GM18507 (cell line): ENCODE results near the gene SLC24A3.

ENCODE experiments used
- DNase-seq: peaks from one replicate; pipeline ENCODE4 v3.0.0; 2011; ENCODE audit warnings: low read depth; ENCODE audit not compliant: insufficient read length; ENCODE audit errors: extremely low spot score
- FAIRE-seq: peaks from 2 replicates; lab custom pipeline; 2011; peaks lifted over from hg19 to GRCh38; lab: Jason Lieb, UNC

SLC24A3 gene

GRCh38 chr20:19463597-19463996 lies 251.2 kb downstream of the SLC24A3 start:
- FAIRE-seq: no peak
- no peak for DNase-seq

GRCh38 chr20:19465536-19465935 lies 253.1 kb downstream of the SLC24A3 start:
- DNase-seq (no peak), FAIRE-seq (no peak)

DNA sequence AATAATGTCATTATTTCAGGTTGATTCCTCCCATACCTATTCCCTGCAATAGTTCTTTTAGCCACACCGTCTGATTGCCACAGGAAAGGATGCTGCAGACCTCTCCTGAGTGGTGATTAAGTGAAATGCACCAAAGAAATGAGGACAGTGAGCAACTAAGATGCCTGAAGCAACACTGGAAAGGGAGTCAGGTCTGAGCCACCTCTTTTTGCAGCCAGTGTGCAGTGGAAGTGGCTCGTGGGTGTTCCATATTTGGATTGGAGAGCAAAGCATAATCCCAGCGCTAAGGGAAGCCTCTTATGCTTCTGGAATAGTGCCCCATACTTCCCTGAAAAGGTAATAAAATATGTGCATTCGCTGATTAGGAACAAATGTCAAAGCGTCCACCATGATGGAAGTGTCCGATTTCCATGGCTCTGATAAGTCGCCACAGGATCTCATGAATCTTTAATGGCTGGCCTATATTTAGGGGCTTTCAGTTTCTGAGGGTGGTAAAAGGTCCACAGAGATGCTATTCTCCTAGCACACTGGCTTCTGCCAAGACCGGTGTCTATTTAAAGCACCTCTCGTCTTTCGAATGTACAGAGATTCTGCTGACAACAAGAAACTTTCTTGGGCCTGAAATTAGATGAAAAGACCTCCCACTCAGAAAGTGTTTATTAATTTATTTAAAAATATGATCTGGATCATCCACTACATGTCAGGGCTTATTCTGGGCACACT lies 253.9 kb downstream of the SLC24A3 start:
- FAIRE-seq (no peak), DNase-seq (no peak)

GRCh38 chr20:19473216-19473921 lies 260.9 kb downstream of the SLC24A3 start:
- FAIRE-seq: no peak
- no peak for DNase-seq

- FAIRE-seq: no peak
- no peak for DNase-seq
Observed at GRCh38 chr20:19473922-19474286, 261.5 kb downstream of the SLC24A3 start.

GRCh38 chr20:19478320-19478895 lies 266.0 kb downstream of the SLC24A3 start:
- no peak for FAIRE-seq
- no peak for DNase-seq

DNA sequence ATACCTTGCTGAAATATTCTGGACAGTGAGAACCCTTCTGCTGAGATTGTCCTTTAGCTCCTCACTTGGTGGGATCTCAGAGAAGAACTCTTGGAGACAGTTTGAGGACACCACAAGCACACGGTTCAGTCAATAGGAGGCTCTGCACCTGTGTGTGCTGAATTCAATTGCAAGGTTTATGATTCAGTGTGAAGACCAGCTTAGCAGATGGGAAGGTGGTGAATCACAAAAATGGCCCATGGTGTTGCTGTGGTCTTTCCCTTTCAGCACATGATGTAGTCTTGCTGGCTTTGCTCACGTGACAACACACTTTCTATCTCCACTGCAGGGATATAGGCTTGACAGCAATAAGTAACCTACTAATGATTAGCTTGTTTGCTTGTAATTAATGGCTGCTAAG lies 270.3 kb downstream of the SLC24A3 start:
- FAIRE-seq (no peak), DNase-seq (no peak)

GRCh38 chr20:19483309-19483708 lies 270.9 kb downstream of the SLC24A3 start:
- FAIRE-seq (no peak), DNase-seq (no peak)

DNA sequence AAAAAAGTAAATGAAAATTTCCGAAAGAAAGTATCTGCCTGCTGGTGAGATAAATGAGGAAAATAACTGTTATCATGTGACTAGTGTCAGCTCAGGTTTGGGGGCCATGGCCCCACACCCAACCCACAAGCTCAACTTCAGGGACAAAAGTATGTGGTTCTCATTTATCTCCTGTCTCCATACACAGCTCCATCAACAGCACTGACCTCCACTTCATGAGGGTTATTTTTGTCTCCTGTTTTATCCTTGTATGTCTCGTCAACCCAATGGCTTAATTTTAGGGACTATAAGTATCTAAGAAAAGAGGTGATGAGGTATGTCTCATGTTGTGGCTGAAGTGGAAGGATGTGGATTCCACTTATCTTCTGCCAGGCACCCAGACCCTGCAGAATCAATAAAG lies 274.0 kb downstream of the SLC24A3 start:
- DNase-seq: no peak
- no peak for FAIRE-seq

GRCh38 chr20:19487420-19487819 lies 275.0 kb downstream of the SLC24A3 start:
- FAIRE-seq: no peak
- DNase-seq: no peak

GRCh38 chr20:19491241-19491640 lies 278.8 kb downstream of the SLC24A3 start:
- DNase-seq (no peak), FAIRE-seq (no peak)

GRCh38 chr20:19492116-19492515 lies 279.7 kb downstream of the SLC24A3 start:
- FAIRE-seq (no peak), DNase-seq (no peak)

DNA sequence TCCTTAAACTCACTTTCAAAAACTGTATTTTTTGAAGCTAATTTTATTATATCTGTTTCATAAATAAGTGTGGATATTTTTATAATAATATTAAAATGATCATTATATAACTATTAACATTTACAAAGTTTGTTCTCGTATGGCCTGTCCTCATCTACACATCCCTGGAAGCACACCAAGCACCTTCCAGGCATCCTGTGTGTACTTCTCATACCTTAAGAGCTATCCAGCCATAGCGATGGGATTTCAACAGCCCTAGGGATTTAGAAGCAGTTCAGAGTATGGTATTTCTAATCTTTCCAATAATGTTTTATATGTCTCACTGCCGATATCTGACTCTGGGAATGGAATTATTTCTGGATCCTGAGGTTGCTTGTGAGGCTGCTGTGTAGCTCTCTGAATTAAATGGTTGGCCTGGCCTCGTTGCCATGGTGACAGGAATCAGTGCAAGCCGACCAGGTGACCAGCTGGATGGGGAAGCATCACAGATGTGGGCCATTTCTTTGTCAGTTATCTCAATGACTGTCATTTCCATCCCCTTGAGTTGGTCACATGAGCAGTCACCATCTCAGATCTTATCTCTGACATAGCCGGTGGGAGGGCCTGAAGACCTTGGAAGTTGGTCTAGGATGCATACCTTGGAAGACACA lies 280.4 kb downstream of the SLC24A3 start:
- no peak for DNase-seq
- no peak for FAIRE-seq

GRCh38 chr20:19493794-19494495 lies 281.5 kb downstream of the SLC24A3 start:
- no peak for FAIRE-seq
- DNase-seq: no peak

GRCh38 chr20:19495905-19496703 lies 283.7 kb downstream of the SLC24A3 start:
- FAIRE-seq (no peak), DNase-seq (no peak)

- DNase-seq (no peak), FAIRE-seq (no peak)
Observed at GRCh38 chr20:19497064-19497463, 284.6 kb downstream of the SLC24A3 start.

GRCh38 chr20:19498756-19499155 lies 286.3 kb downstream of the SLC24A3 start:
- no peak for DNase-seq
- no peak for FAIRE-seq

DNA sequence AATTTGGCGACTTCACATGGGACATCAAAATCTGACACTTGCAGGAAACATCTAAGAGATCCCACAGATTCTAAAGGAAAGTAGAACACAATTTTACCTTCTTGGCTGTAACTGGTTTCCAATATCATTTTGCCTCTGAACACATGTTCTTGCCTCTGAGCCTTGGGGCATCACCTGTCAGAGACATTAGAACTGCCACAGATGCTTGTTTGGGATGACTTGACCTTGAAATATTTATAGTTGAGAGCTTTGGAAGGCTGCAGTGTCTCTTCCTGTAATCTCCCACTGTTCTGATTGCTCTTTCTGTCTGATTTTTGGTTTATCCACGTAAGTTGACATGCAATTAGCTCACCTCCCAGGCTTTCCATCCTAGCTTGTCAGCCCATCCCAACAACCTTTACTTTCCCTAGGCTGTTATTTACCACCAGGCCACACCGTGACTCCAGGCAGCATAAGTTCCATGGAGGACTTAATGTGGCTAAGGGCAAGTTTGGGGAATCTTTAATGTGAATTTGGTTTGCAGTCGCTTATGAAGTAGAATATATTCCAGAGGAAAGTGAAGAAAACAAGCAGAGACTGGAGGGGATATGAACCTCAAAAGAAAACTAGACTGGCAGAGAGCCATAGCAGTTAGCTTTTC lies 289.2 kb downstream of the SLC24A3 start:
- no peak for FAIRE-seq
- no peak for DNase-seq

- DNase-seq: no peak
- no peak for FAIRE-seq
Observed at GRCh38 chr20:19502169-19502568, 289.7 kb downstream of the SLC24A3 start.
